ENCODE data around the gene PHACTR1. TPM values are rescaled to one million over a fixed set of nuclear protein-coding genes. Genes with fewer than 3 reads are reported as not detected.

The PHACTR1 gene
- total and polyA plus RNA-seq, 4 donors, result 0.31 to 1.5 (median 0.79) TPM

GRCh38 chr6:12720310-12720709 lies 3.7 kb downstream of the PHACTR1 start:
- WGBS, result 81% methylated on average over 7 of the region's 7 CpGs

DNA sequence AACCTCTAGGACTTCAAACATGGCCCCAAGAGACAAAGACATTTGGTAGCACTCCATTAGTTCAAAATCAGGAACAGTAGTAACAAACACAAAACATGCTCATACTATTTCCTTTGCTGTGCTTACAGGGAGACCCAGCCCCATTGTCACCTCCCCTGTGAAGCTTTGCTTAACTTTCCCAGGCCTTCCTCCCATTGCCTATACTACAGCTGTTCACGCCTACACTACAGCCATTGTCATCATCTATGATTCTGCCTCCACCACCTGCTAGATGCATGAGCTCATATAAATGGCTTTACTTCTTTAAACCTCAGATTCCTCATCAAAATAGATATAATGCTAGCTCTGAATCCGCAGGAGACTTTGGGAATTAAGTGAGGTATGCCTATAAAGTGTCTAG lies 8.7 kb downstream of the PHACTR1 start:
- H3K4me1 ChIP-seq (ENCODE audit: control insufficient read depth in 4 of 4, insufficient read depth in 4 of 4, low read length in 3 of 4), result no peaks in the 10 kb centered on the region
- no peak overlapping the region for H3K4me3 ChIP-seq (ENCODE audit: low read depth in 1 of 3, low read length in 3 of 3)
- no peak overlapping the region for H3K27ac ChIP-seq (ENCODE audit: low read depth in 1 of 2, low read length in 2 of 2)
- no peak for DNase-seq (ENCODE audit: low spot score)
- no peaks in the 10 kb centered on the region for H3K36me3 ChIP-seq (ENCODE audit: control insufficient read depth in 4 of 4, insufficient read depth in 3 of 4, low read depth in 1 of 4, low read length in 3 of 4)
- H3K27me3 ChIP-seq (ENCODE audit: control insufficient read depth in 4 of 4, insufficient read depth in 4 of 4, low read length in 3 of 4), result no peaks in the 10 kb centered on the region
- no peak overlapping the region for H3K9ac ChIP-seq (ENCODE audit: low read depth in 1 of 2, low read length in 2 of 2)
- TF ChIP-seq ZBTB33 (IDR thresholded peaks at IDR 0.05) (no peak), SP1 (IDR thresholded peaks at IDR 0.05) (no peak), RXRA (IDR thresholded peaks at IDR 0.05) (no peak), FOXA2 (IDR thresholded peaks at IDR 0.05) (no peak), RAD21 (IDR thresholded peaks at IDR 0.05) (no peak), FOXA1 (IDR thresholded peaks at IDR 0.05) (no peak), ATF3 (IDR thresholded peaks at IDR 0.05) (no peak), HNF4G (IDR thresholded peaks at IDR 0.05) (no peak), HNF4A (conservative IDR thresholded peaks at IDR 0.05) (no peak), JUND (IDR thresholded peaks at IDR 0.05) (no peak), GABPA (IDR thresholded peaks at IDR 0.05 in 1 of 2, conservative IDR thresholded peaks at IDR 0.05 in 1 of 2) (no peak), EGR1 (IDR thresholded peaks at IDR 0.05; ENCODE audit: low read depth in 2 of 2) (no peak), YY1 (IDR thresholded peaks at IDR 0.05) (no peak)
- TF ChIP-seq, protein P1, sequence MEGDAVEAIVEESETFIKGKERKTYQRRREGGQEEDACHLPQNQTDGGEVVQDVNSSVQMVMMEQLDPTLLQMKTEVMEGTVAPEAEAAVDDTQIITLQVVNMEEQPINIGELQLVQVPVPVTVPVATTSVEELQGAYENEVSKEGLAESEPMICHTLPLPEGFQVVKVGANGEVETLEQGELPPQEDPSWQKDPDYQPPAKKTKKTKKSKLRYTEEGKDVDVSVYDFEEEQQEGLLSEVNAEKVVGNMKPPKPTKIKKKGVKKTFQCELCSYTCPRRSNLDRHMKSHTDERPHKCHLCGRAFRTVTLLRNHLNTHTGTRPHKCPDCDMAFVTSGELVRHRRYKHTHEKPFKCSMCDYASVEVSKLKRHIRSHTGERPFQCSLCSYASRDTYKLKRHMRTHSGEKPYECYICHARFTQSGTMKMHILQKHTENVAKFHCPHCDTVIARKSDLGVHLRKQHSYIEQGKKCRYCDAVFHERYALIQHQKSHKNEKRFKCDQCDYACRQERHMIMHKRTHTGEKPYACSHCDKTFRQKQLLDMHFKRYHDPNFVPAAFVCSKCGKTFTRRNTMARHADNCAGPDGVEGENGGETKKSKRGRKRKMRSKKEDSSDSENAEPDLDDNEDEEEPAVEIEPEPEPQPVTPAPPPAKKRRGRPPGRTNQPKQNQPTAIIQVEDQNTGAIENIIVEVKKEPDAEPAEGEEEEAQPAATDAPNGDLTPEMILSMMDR (IDR thresholded peaks at IDR 0.05; ENCODE audit: low read depth, low read length, missing input control), result no peak
- WGBS, result 57% methylated on average over 2 of the region's 2 CpGs
- peaks cover 0 to 3% (median 0%) of the 10 kb centered on the region in 4 donors for H3K9me3 ChIP-seq (ENCODE audit: control insufficient read depth in 4 of 4, low read length in 3 of 4)

More at GRCh38 chr6:12720310-12720709, 3.7 kb downstream of the PHACTR1 start:
- TF ChIP-seq HNF4A (conservative IDR thresholded peaks at IDR 0.05), result no peak
- TF ChIP-seq FOXA2 (IDR thresholded peaks at IDR 0.05), result no peak
- no peak for TF ChIP-seq RXRA (IDR thresholded peaks at IDR 0.05)
- TF ChIP-seq EGR1 (IDR thresholded peaks at IDR 0.05; ENCODE audit: low read depth in 2 of 2), result no peak
- no peak for TF ChIP-seq JUND (IDR thresholded peaks at IDR 0.05)
- TF ChIP-seq, protein P1 (IDR thresholded peaks at IDR 0.05; ENCODE audit: low read depth, low read length, missing input control), result no peak
- no peak for TF ChIP-seq FOXA1 (IDR thresholded peaks at IDR 0.05)
- TF ChIP-seq YY1 (IDR thresholded peaks at IDR 0.05), result no peak
- no peak for TF ChIP-seq GABPA (IDR thresholded peaks at IDR 0.05 in 1 of 2, conservative IDR thresholded peaks at IDR 0.05 in 1 of 2)
- no peak for TF ChIP-seq ATF3 (IDR thresholded peaks at IDR 0.05)
- TF ChIP-seq RAD21 (IDR thresholded peaks at IDR 0.05), result no peak
- no peak overlapping the region for H3K9ac ChIP-seq (ENCODE audit: low read depth in 1 of 2, low read length in 2 of 2)
- no peaks in the 10 kb centered on the region for H3K27me3 ChIP-seq (ENCODE audit: control insufficient read depth in 4 of 4, insufficient read depth in 4 of 4, low read length in 3 of 4)
- peaks cover 0 to 3% (median 0%) of the 10 kb centered on the region in 4 donors for H3K9me3 ChIP-seq (ENCODE audit: control insufficient read depth in 4 of 4, low read length in 3 of 4)
- DNase-seq (ENCODE audit: low spot score), result no peak
- no peak overlapping the region for H3K27ac ChIP-seq (ENCODE audit: low read depth in 1 of 2, low read length in 2 of 2)
- H3K36me3 ChIP-seq (ENCODE audit: control insufficient read depth in 4 of 4, insufficient read depth in 3 of 4, low read depth in 1 of 4, low read length in 3 of 4), result no peaks in the 10 kb centered on the region
- no peaks in the 10 kb centered on the region for H3K4me1 ChIP-seq (ENCODE audit: control insufficient read depth in 4 of 4, insufficient read depth in 4 of 4, low read length in 3 of 4)
- no peak overlapping the region for H3K4me3 ChIP-seq (ENCODE audit: low read depth in 1 of 3, low read length in 3 of 3)

All from liver (tissue), 9 donors.